MM.1S (cell line): ENCODE data around the gene TXNDC15.

Source experiments
- EZH2 ChIP-seq: fragments of 300-600 bp; sonication (generic); optimal IDR thresholded peaks from 2 replicates; pipeline ENCODE3; 2017; ENCODE audit warnings: low read depth, mild to moderate bottlenecking, antibody characterized with exemption, low read length, mixed read lengths
- EZH2phosphoT487 ChIP-seq: fragments of 300-600 bp; sonication (generic); IDR thresholded peaks from 2 replicates; pipeline ENCODE4 v1.6.1; 2018; ENCODE audit warnings: antibody characterized with exemption, low read length
- TF ChIP-seq, protein P1 (sequence below): fragments of 300-600 bp; sonication (generic); IDR thresholded peaks from 2 replicates; pipeline ENCODE4 v1.5.1; 2016; ENCODE audit warnings: antibody characterized with exemption, low read length, mixed read lengths

GRCh38 chr5:134892282-134892681, 18.1 kb downstream of the TXNDC15 start:
- TF ChIP-seq EZH2 (no peak), EZH2phosphoT487 (no peak)
- TF ChIP-seq, protein P1, sequence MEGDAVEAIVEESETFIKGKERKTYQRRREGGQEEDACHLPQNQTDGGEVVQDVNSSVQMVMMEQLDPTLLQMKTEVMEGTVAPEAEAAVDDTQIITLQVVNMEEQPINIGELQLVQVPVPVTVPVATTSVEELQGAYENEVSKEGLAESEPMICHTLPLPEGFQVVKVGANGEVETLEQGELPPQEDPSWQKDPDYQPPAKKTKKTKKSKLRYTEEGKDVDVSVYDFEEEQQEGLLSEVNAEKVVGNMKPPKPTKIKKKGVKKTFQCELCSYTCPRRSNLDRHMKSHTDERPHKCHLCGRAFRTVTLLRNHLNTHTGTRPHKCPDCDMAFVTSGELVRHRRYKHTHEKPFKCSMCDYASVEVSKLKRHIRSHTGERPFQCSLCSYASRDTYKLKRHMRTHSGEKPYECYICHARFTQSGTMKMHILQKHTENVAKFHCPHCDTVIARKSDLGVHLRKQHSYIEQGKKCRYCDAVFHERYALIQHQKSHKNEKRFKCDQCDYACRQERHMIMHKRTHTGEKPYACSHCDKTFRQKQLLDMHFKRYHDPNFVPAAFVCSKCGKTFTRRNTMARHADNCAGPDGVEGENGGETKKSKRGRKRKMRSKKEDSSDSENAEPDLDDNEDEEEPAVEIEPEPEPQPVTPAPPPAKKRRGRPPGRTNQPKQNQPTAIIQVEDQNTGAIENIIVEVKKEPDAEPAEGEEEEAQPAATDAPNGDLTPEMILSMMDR = no peak
